ENCODE data around the gene PPIL4.

PPIL4 gene

GRCh38 chr6:149545754-149546471 lies at the start of gene PPIL4:
PPIL4 (minus strand) TSS chr6:149546043; CDS start chr6:149546005, 38 bp downstream.
- peak; percentile 78 to 90 for DNase-seq

GRCh38 chr6:149593408-149593807 lies 47.6 kb upstream of the PPIL4 start:
- no peak for DNase-seq

- no peak for DNase-seq
These were observed 47.1 kb upstream of the PPIL4 start for GRCh38 chr6:149592983-149593382.

GRCh38 chr6:149586149-149586548 lies 40.3 kb upstream of the PPIL4 start:
- DNase-seq, result no peak

- DNase-seq, result no peak
These were observed 35.5 kb upstream of the PPIL4 start for GRCh38 chr6:149581349-149581748.

GRCh38 chr6:149580880-149581279 lies 35.0 kb upstream of the PPIL4 start:
- DNase-seq, result no peak

GRCh38 chr6:149567945-149568585 lies 22.2 kb upstream of the PPIL4 start:
- no peak for DNase-seq

- no peak for DNase-seq
These were observed 21.3 kb upstream of the PPIL4 start for GRCh38 chr6:149567194-149567586.

- peak in 1 of 2 experiments; percentile 44 for DNase-seq
These were observed 20.8 kb upstream of the PPIL4 start for GRCh38 chr6:149566410-149567193.

GRCh38 chr6:149565527-149566409 lies 19.9 kb upstream of the PPIL4 start, which contains the start of gene GINM1:
GINM1 (plus strand) TSS chr6:149566375; CDS start chr6:149566415, 40 bp downstream.
- DNase-seq, result peak; percentile 77 to 86

- no peak for DNase-seq
These were observed 18.1 kb upstream of the PPIL4 start for GRCh38 chr6:149563928-149564325.

- peak in 1 of 2 experiments; percentile 26 for DNase-seq
These were observed 17.5 kb upstream of the PPIL4 start for GRCh38 chr6:149563203-149563927.

GRCh38 chr6:149560736-149561135 lies 14.9 kb upstream of the PPIL4 start:
- peak in 1 of 2 experiments; percentile 48 for DNase-seq

- DNase-seq, result no peak
These were observed 13.5 kb upstream of the PPIL4 start for GRCh38 chr6:149559389-149559788.

GRCh38 chr6:149558029-149558428 lies 12.2 kb upstream of the PPIL4 start:
- DNase-seq, result no peak

GRCh38 chr6:149551920-149552319 lies 6.1 kb upstream of the PPIL4 start:
- no peak for DNase-seq

GRCh38 chr6:149545258-149545753 lies 537 bp downstream of the PPIL4 start:
- DNase-seq, result peak; percentile 28 to 73

- DNase-seq, result no peak
These were observed 1.1 kb downstream of the PPIL4 start for GRCh38 chr6:149544646-149545257.

GRCh38 chr6:149541139-149541538 lies 4.7 kb downstream of the PPIL4 start:
- DNase-seq, result no peak

- DNase-seq, result no peak
These were observed 11.1 kb downstream of the PPIL4 start for GRCh38 chr6:149534742-149535141.

GRCh38 chr6:149529650-149530049 lies 16.2 kb downstream of the PPIL4 start:
- no peak for DNase-seq
